Activated naive CD8-positive, alpha-beta T cell (primary cell): ENCODE measurements around the gene C1QTNF12.
A peak's percentile ranks its signal among the peaks of the same experiment; 100 is the strongest.
"Not testable (repeated sequence)": the region's sequence is repeated elsewhere in the genome, so short reads cannot be mapped to it uniquely, and the experiment has no call there.

ENCODE experiments used
- H3K27ac Mint-ChIP-seq: one replicate; pipeline ENCODE4 v1.8.0; 2021; ENCODE audit warnings: mixed read lengths
- H3K27me3 Mint-ChIP-seq: one replicate; pipeline ENCODE4 v1.8.0; 2021; ENCODE audit warnings: mixed read lengths
- H3K36me3 Mint-ChIP-seq: one replicate; pipeline ENCODE4 v1.8.0; 2021; ENCODE audit warnings: mixed read lengths
- H3K4me1 Mint-ChIP-seq: one replicate; pipeline ENCODE4 v1.8.0; 2021; ENCODE audit warnings: low read depth, mixed read lengths
- H3K4me3 Mint-ChIP-seq: one replicate; pipeline ENCODE4 v1.8.0; 2021; ENCODE audit warnings: mild to moderate bottlenecking, mixed read lengths
- H3K9me3 Mint-ChIP-seq: one replicate; pipeline ENCODE4 v1.8.0; 2021; ENCODE audit warnings: low read depth, mixed read lengths

C1QTNF12 gene

DNA sequence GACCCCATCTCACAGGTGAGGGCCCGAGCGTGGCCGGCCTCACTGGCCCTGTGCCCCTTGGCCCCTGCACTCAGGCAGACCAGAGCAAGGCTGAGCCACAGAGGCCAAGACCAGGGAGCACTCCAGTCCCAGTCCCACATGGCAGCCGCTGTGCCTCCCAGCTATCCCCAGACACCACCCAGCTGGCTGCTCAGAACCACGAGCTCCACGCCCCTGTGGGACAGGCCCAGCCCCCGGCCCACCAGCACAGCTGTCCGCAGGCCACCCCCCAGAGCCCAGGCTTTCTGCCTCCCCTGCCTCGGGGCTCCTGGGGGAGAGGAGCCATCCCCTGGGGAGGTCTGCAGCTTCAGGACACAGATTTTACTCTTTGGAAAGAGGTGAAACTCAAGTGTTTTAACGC is 9.1 kb upstream of the C1QTNF12 start:
- Mint-ChIP-seq H3K9me3 (no peaks in the 10 kb centered on the region), H3K36me3 (no peaks in the 10 kb centered on the region), H3K4me1 (peaks cover 14% of the 10 kb centered on the region), H3K27me3 (no peaks in the 10 kb centered on the region), H3K27ac (no peak overlapping the region), H3K4me3 (no peak overlapping the region)

DNA sequence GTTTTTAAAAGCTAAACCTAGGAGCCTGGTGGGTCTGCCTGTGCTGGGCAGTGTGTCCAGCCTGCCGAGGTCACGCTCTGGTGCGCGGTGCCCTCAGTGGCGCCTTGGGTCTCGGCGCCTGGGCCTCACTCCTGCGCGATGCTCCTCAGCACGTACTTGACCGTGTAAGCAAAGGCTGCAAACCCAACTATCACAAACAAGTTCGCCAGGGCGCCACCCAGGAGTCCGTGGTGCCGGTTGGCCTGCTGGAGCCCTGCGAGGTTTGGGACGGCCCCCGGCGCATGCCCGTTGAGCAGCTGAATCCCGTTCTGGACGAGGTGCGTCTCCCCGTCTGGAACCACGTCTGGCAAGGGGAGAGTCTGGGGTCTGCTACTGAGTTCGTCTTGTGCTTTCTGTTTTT is 8.6 kb upstream of the C1QTNF12 start:
- Mint-ChIP-seq H3K27me3 (no peaks in the 10 kb centered on the region), H3K9me3 (no peaks in the 10 kb centered on the region), H3K27ac (no peak overlapping the region), H3K36me3 (no peaks in the 10 kb centered on the region), H3K4me1 (peaks cover 16% of the 10 kb centered on the region), H3K4me3 (no peak overlapping the region)

DNA sequence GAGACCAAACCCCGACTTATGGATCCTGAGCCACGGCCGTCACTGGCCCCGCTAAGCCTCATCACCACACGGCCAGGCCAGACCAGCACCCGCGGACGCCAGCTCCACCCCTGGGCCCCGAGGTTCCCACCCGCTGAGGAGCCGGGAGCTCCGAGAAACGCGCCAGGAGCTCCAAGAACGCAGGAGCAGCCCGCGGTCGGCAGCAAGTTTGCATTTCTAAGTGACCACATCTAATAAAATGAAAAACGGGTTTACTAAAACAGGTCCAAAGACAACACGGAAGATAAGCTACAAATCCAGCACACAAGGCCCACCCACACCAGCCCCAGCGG is 8.1 kb upstream of the C1QTNF12 start:
- no peaks in the 10 kb centered on the region for H3K27me3 Mint-ChIP-seq
- H3K4me3 Mint-ChIP-seq, result no peak overlapping the region
- H3K4me1 Mint-ChIP-seq, result peaks cover 17% of the 10 kb centered on the region
- no peaks in the 10 kb centered on the region for H3K36me3 Mint-ChIP-seq
- H3K9me3 Mint-ChIP-seq, result no peaks in the 10 kb centered on the region
- H3K27ac Mint-ChIP-seq, result no peak overlapping the region

DNA sequence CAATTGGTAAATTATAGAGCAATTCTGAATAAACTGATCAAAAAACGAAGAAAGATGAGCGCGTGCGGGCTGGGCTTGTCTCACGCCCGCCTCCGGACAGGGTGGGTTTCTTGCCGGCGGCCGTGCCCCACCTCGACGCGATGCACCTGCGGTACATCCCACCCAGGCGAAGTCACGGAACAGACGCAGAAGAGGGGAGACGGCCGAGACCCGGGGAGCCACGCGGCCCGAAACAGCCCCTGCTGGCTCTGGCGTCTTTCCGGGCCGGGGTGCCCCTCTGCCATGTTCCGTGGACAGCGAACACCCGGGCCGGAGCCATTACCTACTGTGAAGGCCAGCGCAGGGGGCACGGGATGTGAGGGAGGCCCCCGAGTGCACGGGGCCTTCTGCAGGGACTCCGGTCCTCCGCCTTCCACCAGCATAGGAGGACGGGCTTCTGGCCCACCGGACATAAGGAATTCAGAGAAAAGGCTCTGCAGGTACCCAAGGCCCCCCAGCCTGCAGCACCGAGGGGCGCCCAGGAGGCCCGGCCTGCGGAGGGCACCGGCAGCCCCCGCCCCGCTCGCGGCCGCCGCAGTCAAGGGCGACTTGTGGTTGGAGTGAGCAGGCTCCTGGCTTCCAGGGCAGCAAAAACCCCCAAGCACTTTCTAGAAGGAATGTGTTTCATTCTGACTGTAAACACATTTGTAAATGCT is 7.6 kb upstream of the C1QTNF12 start:
- Mint-ChIP-seq H3K9me3 (no peaks in the 10 kb centered on the region), H3K27ac (no peak overlapping the region), H3K4me1 (peaks cover 19% of the 10 kb centered on the region), H3K4me3 (no peak overlapping the region), H3K27me3 (no peaks in the 10 kb centered on the region), H3K36me3 (no peaks in the 10 kb centered on the region)

- Mint-ChIP-seq H3K4me3 (no peak overlapping the region), H3K36me3 (no peaks in the 10 kb centered on the region), H3K4me1 (peaks cover 16% of the 10 kb centered on the region), H3K9me3 (no peaks in the 10 kb centered on the region), H3K27me3 (no peaks in the 10 kb centered on the region), H3K27ac (no peak overlapping the region)
These were observed 6.8 kb upstream of the C1QTNF12 start for GRCh38 chr1:1253314-1253713.

DNA sequence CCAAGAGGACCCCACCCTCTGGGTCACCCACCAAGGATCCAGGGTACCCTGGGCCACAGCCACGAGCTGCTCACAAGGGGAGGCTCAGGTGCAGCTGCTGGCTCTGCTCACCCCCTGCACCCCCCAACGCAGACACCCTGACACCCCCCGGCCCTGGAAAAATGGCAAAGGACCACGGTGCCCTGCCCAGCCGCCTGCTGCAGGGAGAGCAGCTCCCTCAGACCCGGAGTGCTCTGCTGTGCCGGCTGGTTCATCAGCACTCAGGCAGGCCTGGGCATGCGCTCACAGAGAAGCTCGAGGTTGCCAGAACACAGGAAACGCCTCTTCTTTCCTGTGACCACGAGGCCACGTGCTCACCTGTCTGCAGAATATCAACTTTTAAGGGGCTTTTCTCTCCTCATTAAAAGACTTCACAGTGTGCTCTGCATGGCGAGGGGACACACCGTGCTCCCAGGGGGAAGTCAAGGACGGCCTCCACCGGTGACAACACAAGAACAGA is 4.3 kb upstream of the C1QTNF12 start:
- Mint-ChIP-seq H3K36me3 (no peaks in the 10 kb centered on the region), H3K4me3 (peak overlapping the region; percentile 61), H3K9me3 (no peaks in the 10 kb centered on the region), H3K27me3 (no peaks in the 10 kb centered on the region), H3K4me1 (peaks cover 13% of the 10 kb centered on the region), H3K27ac (peak overlapping the region; percentile 94)

GRCh38 chr1:1248009-1248913 is 1.7 kb upstream of the C1QTNF12 start:
- not testable (repeated sequence) for H3K27me3 Mint-ChIP-seq, H3K4me3 Mint-ChIP-seq, H3K36me3 Mint-ChIP-seq, H3K9me3 Mint-ChIP-seq, H3K27ac Mint-ChIP-seq
- H3K4me1 Mint-ChIP-seq, result peaks cover 13% of the 10 kb centered on the region

DNA sequence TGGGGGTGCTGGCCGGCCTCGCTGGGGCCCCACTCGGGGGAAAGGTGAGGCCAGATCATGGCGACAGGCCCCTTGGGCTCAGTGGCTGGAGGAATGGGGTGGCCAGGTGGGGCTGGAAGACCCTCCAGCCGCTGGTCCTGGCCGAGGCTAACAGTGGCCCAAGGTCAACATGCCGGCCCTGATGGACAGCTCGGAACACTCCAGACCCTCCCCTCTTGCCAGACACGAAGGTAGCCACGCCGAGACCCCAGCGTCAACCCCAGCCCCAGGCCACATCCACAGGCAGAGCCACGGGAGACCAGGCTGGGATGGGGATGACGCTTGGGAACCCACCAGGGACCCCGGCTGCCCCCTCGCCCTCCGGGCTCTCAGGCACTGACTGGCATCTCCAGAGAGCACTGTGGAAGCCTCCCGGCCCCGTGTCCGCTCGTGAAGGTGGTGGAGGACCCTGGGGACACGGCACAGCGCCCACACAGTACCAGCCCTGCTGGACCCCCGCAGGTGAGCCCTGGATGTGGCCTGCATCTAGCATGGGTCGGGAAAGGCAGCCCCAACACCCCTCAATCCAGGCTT is 905 bp upstream of the C1QTNF12 start:
- H3K4me3 Mint-ChIP-seq, result no peak overlapping the region
- no peaks in the 10 kb centered on the region for H3K9me3 Mint-ChIP-seq
- H3K4me1 Mint-ChIP-seq, result peaks cover 12% of the 10 kb centered on the region
- no peaks in the 10 kb centered on the region for H3K27me3 Mint-ChIP-seq
- no peak overlapping the region for H3K27ac Mint-ChIP-seq
- H3K36me3 Mint-ChIP-seq, result no peaks in the 10 kb centered on the region

DNA sequence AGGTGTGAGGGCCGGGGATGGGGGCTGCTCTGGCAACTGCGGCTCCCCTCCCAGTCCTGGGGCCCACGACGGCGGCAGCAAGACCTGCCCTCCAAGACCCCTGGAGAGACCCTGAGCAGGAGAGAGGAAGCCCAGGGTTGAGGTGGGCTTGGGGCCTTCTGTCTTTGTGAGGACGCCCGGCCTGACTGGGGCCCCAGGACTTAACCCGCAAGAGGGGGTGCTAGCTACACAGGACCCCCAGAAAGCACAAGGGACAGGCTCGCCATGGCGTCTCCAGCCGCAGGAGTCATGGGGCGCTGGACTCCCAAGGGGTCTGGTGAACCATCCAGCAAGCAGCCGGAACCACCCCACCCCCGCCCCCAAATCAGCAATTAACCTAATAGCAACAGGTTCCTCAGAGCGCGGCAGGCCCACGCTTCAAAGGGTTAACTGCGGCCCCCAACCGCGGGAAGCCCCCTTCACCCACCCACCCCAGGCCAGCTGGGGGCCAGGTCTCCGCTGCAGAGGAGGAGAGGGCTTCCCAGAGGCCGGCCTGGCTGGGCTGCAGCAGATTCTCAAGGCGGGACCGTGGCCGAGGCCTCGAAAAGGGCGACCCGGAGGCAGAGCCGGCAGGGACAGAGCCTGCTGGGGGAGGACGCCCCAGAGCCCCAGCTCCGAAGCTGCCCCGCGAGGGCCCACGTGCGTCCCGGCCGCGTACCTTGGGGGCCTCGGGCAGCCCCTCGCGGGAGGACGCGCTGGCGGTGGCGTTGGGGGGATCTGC is 525 bp downstream of the C1QTNF12 start:
- Mint-ChIP-seq H3K27ac (no peak overlapping the region), H3K27me3 (no peaks in the 10 kb centered on the region), H3K9me3 (no peaks in the 10 kb centered on the region), H3K4me3 (no peak overlapping the region), H3K4me1 (peaks cover 10% of the 10 kb centered on the region), H3K36me3 (no peaks in the 10 kb centered on the region)

DNA sequence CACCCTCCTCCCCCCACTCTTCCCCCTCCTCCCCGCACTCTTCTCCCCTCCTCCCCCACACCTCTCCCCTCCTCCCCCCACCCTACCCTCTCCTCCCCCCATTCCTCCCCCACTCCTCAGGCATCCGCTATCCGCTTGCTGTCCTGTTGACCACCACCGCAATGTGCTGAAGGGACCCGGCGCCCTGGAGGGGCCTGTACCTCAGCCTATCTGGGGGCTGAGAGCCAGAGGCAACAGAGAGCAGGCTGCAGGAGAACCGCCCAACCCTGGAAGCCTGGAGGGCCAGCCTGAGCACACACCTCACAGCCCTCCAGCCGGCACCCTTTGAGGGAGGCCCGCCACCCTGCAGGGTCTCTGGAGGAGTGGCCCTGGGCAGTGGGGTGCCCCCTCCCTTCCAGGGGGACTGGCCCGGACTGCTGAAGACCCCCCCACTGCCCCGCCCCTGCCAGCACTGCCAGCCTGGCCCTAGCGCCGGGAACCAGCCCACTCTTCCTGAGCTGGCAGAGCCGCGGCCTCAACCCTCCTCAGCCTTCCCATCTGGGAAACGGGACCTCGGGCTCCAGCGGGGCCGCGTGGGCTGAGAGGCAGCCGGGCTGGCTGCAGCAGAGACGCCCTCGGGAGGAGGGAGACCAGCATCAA is 1.2 kb downstream of the C1QTNF12 start:
- Mint-ChIP-seq H3K36me3 (no peaks in the 10 kb centered on the region), H3K27ac (no peak overlapping the region), H3K4me1 (peaks cover 7% of the 10 kb centered on the region), H3K4me3 (no peak overlapping the region), H3K9me3 (no peaks in the 10 kb centered on the region), H3K27me3 (no peaks in the 10 kb centered on the region)

DNA sequence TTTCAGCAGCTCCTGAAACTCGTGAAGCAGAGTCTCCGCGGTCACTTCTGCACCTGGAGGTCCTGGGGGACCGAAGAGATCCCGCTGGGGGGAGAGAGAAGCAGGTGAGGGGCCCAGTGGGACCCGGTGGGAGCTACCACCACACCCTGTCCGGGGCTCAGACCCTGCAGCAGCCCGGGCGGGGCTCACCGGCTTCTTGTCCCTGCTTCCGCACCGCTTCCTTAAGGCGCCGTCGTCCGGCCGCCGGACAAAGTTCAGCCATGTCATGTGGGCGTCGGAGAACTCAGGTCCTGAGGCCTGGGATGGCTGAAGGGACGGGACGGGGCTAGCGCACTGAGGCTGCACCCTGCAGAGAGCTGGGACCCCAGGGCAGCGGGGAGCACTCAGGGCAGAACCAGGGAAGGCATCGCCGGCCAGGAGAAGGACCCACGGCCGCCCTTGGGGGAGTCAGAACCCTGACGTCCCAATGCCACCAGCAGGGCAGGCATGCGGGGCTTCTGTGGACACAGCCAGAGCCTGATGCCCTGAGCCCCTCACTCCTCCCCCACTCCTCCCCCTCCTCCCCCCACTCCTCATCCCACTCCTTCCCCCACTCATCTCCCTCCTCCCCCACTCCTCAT is 2.2 kb downstream of the C1QTNF12 start:
- no peaks in the 10 kb centered on the region for H3K27me3 Mint-ChIP-seq
- H3K27ac Mint-ChIP-seq, result no peak overlapping the region
- no peaks in the 10 kb centered on the region for H3K9me3 Mint-ChIP-seq
- H3K4me1 Mint-ChIP-seq, result no peaks in the 10 kb centered on the region
- no peak overlapping the region for H3K4me3 Mint-ChIP-seq
- no peaks in the 10 kb centered on the region for H3K36me3 Mint-ChIP-seq

- Mint-ChIP-seq H3K9me3 (no peaks in the 10 kb centered on the region), H3K27me3 (no peaks in the 10 kb centered on the region), H3K27ac (no peak overlapping the region), H3K4me1 (no peaks in the 10 kb centered on the region), H3K4me3 (no peak overlapping the region), H3K36me3 (no peaks in the 10 kb centered on the region)
These were observed 2.7 kb downstream of the C1QTNF12 start for GRCh38 chr1:1243807-1244191.

- H3K9me3 Mint-ChIP-seq, result no peaks in the 10 kb centered on the region
- H3K4me1 Mint-ChIP-seq, result no peaks in the 10 kb centered on the region
- no peak overlapping the region for H3K27ac Mint-ChIP-seq
- H3K4me3 Mint-ChIP-seq, result no peak overlapping the region
- H3K27me3 Mint-ChIP-seq, result no peaks in the 10 kb centered on the region
- no peaks in the 10 kb centered on the region for H3K36me3 Mint-ChIP-seq
These were observed 3.3 kb downstream of the C1QTNF12 start for GRCh38 chr1:1243266-1243660.
